GM19455 (cell line): Measurements from ENCODE around the gene KRT6B.
"Not testable (repeated sequence)": the region's sequence is repeated elsewhere in the genome, so short reads cannot be mapped to it uniquely, and the experiment has no call there.

ENCODE experiments used
- ATAC-seq: cut with Tn5 transposase; IDR thresholded peaks from one replicate; pipeline ENCODE4 v1.9.1; 2021; ENCODE audit not compliant: unreplicated experiment

The KRT6B gene

GRCh38 chr12:52473768-52474167, 21.8 kb upstream of the KRT6B start, which contains the start of gene KRT6C:
KRT6C (minus strand) TSS chr12:52473805; CDS start chr12:52473737, 68 bp downstream.
- no peak for ATAC-seq

- no peak for ATAC-seq
Observed at GRCh38 chr12:52469853-52470252, 17.9 kb upstream of the KRT6B start.

GRCh38 chr12:52464897-52465296, 13.0 kb upstream of the KRT6B start:
- no peak for ATAC-seq

GRCh38 chr12:52461693-52462092, 9.7 kb upstream of the KRT6B start:
- ATAC-seq: no peak

- ATAC-seq: no peak
Observed at GRCh38 chr12:52458861-52459260, 6.9 kb upstream of the KRT6B start.

GRCh38 chr12:52455821-52456220, 3.9 kb upstream of the KRT6B start:
- no peak for ATAC-seq

- no peak for ATAC-seq
Observed at GRCh38 chr12:52454411-52455201, 2.7 kb upstream of the KRT6B start.

- ATAC-seq: no peak
Observed at GRCh38 chr12:52448228-52448627, 3.7 kb downstream of the KRT6B start.

GRCh38 chr12:52447196-52447595, 4.8 kb downstream of the KRT6B start:
- ATAC-seq: not testable (repeated sequence)

GRCh38 chr12:52446367-52447045, 5.4 kb downstream of the KRT6B start:
- no peak for ATAC-seq

- ATAC-seq: no peak
Observed at GRCh38 chr12:52445876-52446275, 6.1 kb downstream of the KRT6B start.

- no peak for ATAC-seq
Observed at GRCh38 chr12:52444647-52445595, 7.0 kb downstream of the KRT6B start.

- no peak for ATAC-seq
Observed at GRCh38 chr12:52443966-52444365, 8.0 kb downstream of the KRT6B start.

GRCh38 chr12:52442600-52443061, 9.3 kb downstream of the KRT6B start:
- ATAC-seq: no peak

- ATAC-seq: no peak
Observed at GRCh38 chr12:52441320-52441911, 10.5 kb downstream of the KRT6B start.

GRCh38 chr12:52440821-52441319, 11.1 kb downstream of the KRT6B start:
- no peak for ATAC-seq

GRCh38 chr12:52439845-52440244, 12.1 kb downstream of the KRT6B start:
- ATAC-seq: no peak

- no peak for ATAC-seq
Observed at GRCh38 chr12:52439420-52439819, 12.5 kb downstream of the KRT6B start.

- no peak for ATAC-seq
Observed at GRCh38 chr12:52438305-52439301, 13.3 kb downstream of the KRT6B start.
